Stimulated activated CD8-positive, alpha-beta memory T cell treated with anti-CD3 and anti-CD28 coated beads, Interleukin-4, amount 100 ng/mL, for 4 hours (primary cell): Measurements from ENCODE around the gene SHMT1.

ENCODE experiments used
- DNase-seq, 2 donors: peaks; one replicate each; pipeline ENCODE4 v3.0.0-alpha.2; 2020; ENCODE audit warnings: low read depth in 2 of 2, low spot score in 1 of 2

The SHMT1 gene

DNA sequence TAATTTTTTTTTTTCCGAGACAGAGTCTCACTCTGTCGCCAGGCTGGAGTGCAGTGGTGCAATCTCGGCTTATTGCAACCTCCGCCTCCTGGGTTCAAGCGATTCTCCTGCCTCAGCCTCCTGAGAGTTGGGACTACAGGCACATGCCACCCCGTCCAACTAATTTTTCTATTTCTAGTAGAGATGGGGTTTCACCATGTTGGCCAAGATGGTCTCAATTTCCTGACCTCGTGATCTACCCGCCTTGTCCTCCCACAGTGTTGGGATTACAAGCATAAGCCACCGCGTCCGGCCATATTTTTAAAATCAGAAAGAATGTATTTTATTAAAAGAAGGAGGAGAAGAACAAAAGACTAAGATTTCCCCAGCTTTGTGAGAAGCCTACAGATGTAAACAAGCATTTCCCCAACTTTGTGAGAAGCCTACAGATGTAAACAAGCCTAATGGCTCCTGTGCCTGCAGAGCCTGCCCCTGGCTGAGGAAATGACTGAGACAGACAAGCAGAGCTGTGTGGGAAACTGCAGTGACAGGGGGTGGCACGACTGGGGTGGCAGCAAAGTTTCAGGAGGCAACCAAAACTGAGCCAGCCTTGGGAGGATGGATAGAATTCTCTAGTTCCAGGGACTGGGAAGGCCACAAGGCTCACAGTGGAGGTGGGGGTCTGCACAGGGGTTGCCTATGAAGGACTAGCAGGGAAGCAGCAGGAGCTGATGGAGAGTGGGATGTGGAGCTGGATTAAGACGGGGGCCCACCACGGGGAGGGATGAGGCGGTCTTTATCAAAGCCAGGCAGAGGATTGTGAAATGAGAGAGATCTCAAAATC, 71.4 kb downstream of the SHMT1 start:
- no peak for DNase-seq

DNA sequence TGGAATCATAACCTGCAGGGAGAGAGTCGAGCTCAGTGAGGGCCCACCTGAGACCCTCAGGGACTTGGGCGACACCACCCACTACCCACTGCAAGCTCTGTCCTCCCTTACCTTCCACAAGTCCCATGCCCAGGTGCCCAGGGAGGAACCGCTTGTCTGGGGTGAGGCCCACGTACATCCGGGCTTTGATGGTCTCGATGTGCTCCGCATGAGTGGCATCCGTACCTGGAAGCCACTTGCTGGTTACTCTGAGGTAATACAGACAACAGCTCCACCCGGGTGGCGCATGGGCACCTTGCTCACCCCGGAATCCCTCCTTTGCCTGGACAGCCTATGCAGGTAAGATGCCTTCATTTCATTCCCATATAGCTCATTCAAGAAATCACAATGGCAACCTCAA, 78.1 kb downstream of the SHMT1 start:
- DNase-seq: no peak

DNA sequence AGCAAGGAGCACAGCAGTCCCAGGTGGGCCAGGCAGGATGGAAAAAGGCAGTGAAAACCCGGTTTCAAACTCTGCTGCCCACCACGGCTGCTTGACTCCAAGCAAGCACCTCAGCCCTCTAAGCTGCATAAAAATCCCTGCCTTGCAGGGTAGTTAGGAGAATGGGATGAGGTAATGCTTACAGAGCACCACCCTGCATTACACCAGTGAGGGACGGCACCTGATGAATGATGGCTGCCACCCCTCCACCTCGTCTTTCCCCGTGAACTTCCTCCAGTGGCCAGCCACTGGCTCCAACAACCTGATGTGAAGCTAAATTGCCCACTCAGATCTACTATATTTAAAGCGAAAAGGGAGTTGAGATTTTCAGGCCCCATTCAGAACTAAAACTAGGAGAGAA, 81.6 kb downstream of the SHMT1 start:
- no peak for DNase-seq

DNA sequence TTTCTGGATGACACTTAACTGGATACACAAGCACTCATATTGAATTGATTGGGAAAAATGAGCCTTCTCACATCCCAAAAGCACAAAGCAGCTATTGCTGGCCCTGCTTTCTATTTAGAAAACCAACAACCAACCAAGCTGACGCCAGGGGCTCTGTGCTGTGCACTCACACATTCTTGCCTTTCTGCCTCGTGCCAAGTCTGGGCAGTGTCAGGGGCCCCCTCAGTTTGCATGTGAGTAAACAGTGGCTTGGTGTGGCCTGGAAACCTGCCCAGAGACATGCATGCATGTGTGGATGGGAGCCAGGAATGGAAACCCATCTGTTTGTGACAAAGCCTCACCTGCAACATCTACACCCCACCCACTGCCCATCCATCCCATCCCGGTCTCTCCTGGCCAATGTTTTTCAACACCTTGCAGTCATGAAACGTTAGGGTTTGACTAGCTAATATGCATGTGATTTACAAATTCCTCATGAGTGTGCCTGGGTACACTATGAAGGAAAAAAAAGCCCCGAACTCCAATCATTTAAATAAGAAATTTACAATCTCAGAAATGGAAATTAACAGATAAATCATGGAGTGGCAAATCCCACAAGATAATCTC, 82.5 kb downstream of the SHMT1 start:
- no peak for DNase-seq

DNA sequence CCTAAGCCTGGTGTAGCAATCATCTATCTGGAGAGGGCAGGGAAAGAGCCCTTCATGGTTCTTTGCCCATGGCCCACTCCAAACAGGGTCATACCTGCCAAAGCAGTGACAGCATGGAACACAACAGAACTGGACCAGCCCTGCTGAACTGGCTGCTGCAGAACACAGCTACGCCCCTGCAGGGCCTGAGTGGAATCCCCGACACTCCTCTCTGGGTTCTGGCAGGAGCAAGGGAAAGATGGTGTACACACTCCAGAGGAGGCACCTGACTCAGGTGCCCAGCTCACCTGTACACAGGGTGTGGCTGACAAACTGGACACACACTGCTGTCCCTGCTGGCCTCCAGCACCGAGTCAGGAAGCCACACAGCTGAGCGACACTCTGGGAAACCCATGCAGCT, 83.1 kb downstream of the SHMT1 start:
- no peak for DNase-seq

DNA sequence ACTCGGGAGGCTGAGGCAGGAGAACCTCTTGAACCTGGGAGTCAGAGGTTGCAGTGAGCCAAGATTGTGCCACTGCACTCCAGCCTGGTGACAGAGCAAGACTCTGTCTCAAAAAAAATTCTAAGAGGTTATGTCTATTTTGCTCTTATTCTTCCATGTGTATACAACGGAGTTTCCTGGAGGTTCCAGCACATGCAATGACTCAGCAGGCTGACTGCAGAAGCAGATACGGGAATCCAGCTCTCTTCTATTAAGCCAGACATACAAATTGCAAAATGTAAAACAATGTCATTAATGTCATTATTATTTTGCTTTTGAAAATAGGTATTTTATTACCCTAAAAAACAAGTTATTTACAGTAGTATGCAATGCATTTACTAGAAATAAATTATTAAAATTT, 84.5 kb downstream of the SHMT1 start:
- DNase-seq: no peak
